CD4-positive, alpha-beta T cell treated with Interleukin-1 beta for 1 hour (primary cell): Measurements from ENCODE around the gene GRPEL1.
A peak's percentile ranks its signal among the peaks of the same experiment; 100 is the strongest.
"Not testable (repeated sequence)": the region's sequence is repeated elsewhere in the genome, so short reads cannot be mapped to it uniquely, and the experiment has no call there.

Experiments
- DNase-seq, 2 donors: peaks; one replicate each; pipeline ENCODE4 v3.0.0-alpha.2; 2020 to 2022

Gene GRPEL1

GRCh38 chr4:7067452-7068278, at the start of gene GRPEL1:
Gene GRPEL1 (minus strand): TSS chr4:7068064. CDS start chr4:7068032, 32 bp downstream.
- peak; percentile 99 to 100 for DNase-seq

DNA sequence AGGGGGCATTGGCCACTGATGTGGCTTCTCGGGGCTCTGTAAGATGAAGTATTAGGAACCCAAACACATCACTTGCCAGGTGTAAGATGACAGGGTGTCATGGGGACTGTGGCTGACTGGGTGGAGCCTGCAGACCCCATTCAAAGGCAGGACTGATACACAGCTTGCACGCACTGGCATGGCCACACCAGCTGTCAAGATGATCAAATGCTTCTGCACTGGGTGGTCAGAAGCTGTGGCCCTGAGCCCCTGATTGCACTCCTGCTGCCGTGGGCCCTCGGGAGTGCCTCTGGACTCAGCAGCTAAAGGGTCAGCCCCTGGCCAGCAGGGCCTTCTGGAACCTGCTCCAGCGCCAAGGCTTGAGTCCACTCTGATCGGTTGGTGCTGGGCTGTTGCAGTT, 48.8 kb upstream of the GRPEL1 start:
- no peak for DNase-seq

DNA sequence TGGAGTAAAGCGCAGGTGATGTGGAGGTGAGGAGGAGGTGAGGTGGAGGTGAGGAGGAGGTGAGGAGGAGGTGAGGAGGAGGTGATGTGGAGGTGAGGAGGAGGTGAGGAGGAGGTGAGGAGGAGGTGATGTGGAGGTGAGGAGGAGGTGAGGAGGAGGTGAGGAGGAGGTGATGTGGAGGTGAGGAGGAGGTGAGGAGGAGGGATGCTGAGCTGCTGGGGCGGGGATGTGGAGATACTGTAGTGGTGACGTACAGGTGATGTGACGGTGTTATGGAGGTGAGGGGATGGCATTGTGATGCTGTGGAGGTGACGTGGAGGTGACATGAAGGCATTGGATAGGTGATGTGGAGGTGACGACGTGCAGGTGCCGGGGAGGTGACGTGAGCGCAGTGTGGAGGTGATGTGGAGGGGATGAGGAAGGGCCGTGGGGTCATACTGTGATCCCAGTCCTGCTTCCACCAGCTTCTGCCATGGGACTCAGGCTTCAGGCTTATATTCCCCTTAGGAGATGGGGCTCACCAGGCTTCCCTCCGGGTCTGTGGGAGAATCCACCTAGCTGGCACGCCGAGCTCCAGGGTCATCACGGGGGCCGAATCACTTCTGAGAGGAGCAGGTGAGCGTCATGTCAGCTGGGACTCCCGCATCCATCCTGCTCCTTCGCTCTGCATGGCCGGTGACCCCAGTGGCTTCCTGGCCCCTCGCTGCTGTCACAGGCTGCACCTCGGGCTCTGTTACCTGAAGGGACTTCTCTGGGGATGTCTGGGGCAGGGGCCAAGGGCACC, 47.9 kb upstream of the GRPEL1 start:
- no peak for DNase-seq

GRCh38 chr4:7112656-7113055, 44.8 kb upstream of the GRPEL1 start:
- no peak for DNase-seq

- no peak for DNase-seq
These were observed 43.6 kb upstream of the GRPEL1 start for GRCh38 chr4:7111441-7111840.

DNA sequence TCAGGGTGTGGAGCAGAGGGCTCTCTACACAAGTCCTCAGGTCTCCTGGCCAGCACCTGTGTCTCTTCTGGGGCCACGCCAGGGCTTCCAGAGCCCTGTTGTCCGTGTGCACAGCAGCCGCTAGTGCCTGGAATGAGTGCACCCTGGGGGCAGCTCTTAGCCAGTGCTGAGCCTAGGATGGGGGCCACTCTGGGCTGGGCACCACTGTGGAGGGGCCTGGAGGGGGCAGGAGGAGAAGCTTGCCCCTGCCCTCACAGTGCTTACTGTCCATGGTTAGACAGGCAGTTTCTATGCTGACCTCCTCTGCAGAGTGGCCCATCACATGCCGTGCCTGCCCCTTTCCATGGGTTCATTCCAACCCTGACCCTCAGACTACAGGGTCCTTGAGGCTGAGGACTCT, 42.7 kb upstream of the GRPEL1 start:
- DNase-seq: no peak

GRCh38 chr4:7109169-7109568, 41.3 kb upstream of the GRPEL1 start:
- DNase-seq: no peak

DNA sequence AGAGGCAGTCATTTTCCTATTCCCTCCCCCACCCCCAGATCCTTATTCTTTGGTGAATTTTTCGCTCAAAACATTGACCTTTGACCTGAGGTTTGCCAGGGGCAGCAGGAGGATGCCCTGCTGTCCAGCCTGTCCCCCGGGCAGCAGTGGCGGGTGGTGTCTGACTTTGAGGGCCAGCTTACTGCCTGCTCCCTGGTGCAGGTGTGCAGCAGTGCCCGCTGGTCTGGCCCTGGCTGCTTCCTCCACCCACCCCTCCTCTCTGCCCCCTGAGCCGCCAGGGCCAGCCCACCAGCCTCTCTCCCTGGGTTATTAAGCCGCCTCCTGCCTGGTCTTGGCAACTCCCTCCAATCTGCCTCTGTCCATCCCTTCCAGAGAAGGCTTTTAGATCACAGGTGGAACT, 40.8 kb upstream of the GRPEL1 start:
- DNase-seq: no peak

DNA sequence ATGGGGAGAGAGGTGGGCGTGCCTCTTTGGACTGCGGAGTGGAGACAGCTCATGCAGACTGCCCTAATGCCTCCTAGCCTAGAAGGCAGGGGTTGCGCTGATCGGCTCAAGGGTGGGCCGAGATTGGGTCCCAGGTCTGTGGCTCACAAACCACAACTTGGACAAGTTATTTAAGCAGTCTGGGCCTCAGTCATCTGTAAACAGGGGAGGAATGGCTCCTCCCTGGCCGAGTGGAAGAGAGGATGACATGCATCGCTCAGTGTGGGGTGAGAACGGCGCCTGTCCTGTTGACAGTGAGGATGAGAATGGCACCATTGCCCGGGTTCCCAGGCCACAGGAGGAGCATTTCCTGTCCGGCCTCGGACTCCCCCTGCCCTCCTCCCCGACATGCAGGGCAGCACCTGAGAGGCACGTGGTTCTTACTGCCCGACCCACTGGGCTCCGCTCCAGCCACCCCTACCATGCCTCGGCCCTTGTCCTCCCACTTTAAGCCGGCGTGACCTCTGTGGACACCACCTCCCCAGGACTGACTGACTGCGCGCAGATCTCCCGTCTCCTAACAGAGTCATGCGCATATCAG, 40.3 kb upstream of the GRPEL1 start:
- no peak for DNase-seq

DNA sequence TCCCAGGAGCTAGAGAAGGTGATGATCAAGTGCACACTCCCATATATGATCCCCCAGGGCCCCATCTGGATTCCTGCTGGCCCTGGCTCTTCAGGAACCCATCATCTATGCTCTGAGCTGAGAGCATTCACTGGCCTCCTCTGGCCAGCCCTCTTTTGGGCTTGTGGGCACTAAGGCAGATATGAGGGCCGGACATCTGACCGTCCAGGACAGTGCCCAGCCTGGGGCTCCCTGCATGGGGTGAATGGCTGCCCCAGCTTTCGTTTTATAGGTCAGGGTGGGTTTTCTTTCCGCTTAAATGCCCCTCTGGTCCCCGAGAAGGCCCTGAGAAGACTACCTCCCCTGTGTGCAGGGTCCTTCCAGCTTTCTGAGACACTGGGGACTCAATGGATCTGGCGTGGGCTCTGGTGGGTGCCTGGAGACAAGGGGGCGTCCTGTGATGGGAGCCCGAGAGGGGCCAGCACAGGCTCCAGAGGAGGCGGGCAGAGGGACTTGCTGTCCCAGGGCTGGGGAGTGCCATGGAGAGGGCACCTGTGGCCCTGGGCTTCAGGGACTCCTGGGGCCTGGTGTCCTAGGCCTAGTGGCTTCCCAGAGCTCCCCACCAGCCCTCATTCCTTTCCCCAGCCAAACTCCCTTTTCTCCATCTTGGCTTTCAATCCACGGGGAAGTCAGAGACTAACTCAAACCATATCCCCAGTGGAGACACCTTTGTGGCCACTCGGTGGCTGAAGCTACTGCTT, 39.5 kb upstream of the GRPEL1 start:
- DNase-seq: no peak

DNA sequence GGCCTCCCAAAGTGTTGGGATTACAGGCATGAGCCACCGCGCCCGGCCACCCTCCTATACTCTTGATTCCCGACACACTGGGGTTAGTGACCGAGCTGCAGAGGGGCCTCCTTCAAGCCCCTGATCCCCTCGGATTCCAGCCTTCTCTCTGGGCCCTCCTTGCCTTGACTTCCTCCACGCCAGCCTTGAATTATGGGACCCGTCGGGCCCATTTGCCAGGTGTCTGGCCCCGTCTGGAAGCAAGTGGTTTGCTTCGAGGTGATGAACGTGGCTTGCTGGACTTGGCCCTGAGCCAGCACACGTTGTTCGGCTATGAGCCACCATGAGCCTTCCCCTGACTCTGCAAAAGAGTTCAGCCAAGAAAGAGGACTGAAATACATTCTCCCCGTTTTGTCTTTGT, 37.4 kb upstream of the GRPEL1 start:
- no peak for DNase-seq

DNA sequence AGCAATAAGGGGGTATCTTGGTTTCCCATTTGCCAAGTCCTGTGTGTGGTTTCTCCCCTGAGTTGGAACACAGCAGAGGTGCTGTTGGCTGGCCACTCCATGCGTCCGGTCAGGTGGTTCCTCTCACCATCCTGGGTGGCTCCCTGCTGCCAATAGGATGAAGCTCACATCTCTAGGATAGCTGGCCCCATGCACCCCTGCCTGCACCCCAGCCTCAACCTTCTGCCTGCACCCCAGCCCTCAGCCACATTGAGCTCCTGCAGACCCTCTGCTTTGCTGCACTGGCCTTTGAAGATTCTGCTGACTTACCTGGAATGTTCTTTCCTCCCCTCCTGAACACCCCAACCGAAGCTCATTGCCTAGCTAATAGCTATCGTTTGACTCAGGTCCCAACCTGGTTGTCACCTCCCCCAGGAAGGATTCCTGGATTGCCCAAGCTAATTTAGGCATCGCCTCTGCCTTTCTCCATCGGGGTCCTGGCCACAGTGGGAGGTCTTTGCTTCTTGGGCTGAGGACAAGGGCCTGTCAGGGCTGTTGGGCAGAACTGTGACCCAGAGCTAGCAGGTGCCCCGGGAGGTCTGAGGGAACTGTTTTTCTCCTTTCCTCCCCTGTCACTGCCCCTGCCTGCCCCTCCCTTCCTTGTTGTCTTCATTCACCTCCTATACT, 36.6 kb upstream of the GRPEL1 start:
- DNase-seq: no peak

- peak in 1 of 2 donors; percentile 11 for DNase-seq
These were observed 35.9 kb upstream of the GRPEL1 start for GRCh38 chr4:7103607-7104365.

DNA sequence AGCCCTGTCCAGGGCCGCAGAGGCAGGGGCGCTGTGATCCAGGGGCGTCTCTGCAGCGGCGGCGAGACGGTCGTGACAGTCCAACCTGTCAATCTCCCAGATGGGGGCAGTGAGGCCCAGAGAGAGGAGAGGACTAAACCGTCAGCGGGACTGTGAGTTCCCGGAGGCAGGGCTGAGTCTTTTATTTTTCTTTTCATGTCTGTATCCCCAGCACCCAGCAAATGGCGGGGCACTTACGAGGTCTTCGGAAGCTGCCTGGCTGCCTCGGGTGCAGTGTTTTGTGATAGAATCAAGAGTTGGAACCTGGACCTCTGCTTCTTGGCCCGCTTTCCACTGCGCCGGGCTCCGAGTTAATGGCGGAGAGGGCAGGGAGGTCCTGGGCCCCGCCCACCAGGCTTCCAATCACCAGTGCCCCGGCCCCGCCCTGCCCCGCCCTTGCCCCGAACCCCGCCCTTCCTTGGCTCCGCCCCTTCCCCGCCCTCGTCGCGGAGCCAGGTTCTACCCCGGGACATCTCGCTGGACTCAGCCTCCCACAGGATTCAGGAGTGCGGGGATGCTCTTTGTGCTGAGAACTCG, 35.3 kb upstream of the GRPEL1 start:
- DNase-seq: peak; percentile 81 to 83

DNA sequence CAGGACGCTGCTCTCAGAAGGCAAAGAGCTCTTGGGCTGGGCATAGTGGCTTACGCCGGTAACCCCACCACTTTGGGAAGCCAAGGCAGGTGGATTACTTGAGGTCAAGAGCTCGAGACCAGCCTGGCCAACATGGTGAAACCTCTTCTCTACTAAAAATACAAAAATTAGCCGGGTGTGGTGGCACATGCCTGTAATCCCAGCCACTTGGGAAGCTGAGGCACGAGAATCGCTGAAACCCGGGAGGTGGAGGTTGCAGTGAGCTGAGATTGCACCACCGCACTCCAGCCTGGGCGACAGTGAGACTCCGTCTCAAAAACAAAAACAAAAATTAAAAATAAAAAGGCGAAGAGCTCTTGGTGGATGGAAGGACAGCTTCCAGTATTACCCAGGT, 34.6 kb upstream of the GRPEL1 start:
- not testable (repeated sequence) for DNase-seq

DNA sequence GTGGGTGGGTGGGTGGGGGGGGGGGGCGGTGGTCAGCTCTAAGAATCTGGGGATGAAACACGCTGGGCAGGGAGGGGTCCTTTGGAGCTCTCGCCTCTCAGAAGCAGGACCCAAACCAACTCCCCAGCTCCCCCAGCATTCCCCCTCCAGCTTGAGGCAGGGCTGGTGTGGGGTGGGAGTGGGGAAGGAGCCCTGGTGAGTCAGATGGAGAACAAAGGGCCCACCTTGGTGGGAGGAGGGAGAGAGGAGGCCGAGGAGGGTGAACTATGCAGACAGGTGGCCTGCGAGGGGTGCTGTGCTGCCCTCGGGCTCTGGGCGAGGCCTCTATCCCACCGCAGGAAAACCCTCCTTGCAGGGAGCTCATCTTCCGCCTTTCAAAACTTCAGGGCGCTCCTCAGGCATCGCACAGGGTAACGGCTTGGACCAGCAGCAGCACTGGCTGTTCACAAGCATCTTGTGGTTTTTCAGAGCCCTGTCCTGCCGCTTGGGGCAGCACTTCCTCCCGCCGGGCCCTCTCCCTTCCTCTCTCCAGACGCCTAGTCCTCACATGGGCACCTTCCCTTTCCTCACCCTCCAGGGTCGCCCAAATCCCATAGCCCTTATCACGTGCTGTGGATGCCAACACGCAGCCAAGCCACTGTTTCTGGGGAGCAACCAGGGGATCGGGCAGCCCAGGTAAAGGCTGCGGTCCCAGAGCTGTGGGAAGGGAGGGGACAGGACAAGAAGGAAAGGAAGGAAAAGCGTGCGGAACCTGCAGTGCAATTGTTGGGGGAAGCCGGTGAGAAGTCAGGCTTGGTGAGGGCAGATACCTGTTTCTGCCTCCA, 34.0 kb upstream of the GRPEL1 start:
- peak; percentile 51 for DNase-seq

DNA sequence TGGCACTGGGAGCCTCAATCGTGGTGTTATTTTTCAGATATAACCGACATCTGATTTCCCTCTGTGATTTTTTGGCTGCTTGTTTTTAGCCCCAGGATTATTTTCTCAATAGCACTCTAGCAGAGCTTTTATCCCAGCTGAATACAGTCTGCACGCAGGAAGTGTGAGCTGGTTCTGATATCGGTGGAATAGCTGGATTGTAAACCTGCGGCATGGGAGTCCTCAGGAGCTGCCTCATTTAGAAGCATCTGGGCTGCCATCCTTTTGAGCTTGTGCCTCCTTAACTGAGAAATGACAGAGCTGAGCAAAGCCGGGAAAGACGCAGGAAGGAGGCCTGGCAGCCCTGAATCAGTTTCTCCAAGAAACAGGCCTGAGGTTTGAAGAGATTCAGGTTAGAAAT, 28.4 kb upstream of the GRPEL1 start:
- no peak for DNase-seq

DNA sequence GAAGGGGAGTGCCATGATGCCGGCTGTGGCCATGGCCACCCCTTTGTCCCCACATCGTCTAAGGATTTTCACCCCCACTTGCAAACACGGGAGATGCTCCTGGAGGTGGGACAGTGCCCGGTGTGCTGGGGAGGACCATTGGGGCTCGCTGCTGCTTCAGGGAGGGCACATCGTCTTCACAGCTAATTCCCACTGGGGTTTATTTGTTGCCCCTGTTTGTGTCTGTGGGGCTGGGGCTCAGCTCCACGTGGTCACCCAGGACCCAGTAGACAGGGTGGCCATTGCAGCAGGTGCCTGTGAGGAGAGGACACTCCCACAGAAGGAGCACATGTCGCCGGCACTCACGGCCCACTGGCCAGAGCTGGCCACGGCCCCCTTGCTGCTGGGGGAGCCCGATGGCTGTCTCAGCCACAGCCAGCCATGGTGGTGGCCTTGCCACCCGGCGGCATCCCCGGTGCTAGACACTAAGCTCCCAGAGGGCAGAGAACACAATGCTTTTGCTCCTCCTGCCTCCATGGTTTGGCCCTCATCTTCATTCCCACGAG, 27.8 kb upstream of the GRPEL1 start:
- no peak for DNase-seq

DNA sequence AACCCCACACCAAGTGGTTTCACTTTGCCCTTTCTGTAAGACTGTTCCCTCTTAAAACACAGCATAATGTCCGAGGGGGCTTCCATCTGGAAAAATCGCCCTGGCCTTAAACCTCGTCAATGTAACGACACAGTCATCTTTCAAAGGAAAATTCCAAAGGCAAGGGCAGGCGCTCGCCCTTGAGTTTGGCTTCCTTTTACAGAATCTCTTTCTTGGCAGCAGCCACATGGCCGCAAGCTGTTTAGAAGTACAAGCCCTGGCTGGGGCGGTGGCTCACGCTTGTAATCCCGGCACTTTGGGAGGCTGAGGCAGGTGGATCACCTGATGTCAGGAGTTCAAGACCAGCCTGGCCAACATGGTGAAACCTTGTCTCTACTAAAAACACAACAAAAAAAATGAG, 27.1 kb upstream of the GRPEL1 start:
- no peak for DNase-seq

DNA sequence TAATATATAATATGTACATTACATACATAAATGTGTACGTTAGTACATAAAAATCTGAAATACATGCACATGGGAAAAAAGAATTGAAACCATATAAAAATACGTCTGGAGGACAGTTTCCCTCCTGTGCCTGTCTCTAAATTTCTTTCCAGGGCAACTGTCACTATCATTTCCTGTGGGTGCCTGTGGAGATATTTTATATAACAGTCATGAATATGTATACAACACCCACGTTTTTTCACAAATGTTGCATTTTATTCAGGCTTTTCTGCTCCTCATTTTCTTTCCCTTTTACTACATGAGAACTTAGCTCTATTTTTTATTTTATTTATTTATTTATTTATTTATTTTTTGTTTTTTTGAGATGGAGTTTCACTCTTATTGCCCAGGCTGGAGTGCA, 24.2 kb upstream of the GRPEL1 start:
- no peak for DNase-seq
